Smooth muscle cell (in vitro differentiated cells): Measurements from ENCODE around the gene ST14. TPM values are rescaled to one million over a fixed set of nuclear protein-coding genes. Genes with fewer than 3 reads are reported as not detected.

Experiments
- DNase-seq: peaks from one replicate; lab custom pipeline; 2025; ENCODE audit not compliant: unreplicated experiment; lab: John Stamatoyannopoulos, UW
- H2AFZ ChIP-seq: fragments of 200-600 bp; sonication (generic); 2 replicates; pipeline ENCODE4 v1.6.0; 2016; ENCODE audit warnings: antibody characterized with exemption, low read depth, mild to moderate bottlenecking
- H3F3A ChIP-seq: fragments of 200-600 bp; sonication (generic); 2 replicates; pipeline ENCODE4 v1.6.0; 2017; ENCODE audit warnings: antibody characterized with exemption, low read depth
- H3K27ac ChIP-seq: fragments of 200-600 bp; sonication (generic); 2 replicates; pipeline ENCODE4 v1.5.1; 2016; ENCODE audit warnings: low read depth, mild to moderate bottlenecking
- H3K27me3 ChIP-seq: fragments of 200-600 bp; sonication (generic); 2 replicates; pipeline ENCODE4 v1.6.1; 2016; ENCODE audit warnings: low read depth, mild to moderate bottlenecking
- H3K36me3 ChIP-seq: fragments of 200-600 bp; sonication (generic); 2 replicates; pipeline ENCODE4 v1.5.1; 2016; ENCODE audit warnings: low read depth
- H3K4me1 ChIP-seq: fragments of 200-600 bp; sonication (generic); 2 replicates; pipeline ENCODE4 v1.5.1; 2016; ENCODE audit warnings: low read depth
- H3K4me2 ChIP-seq: fragments of 200-600 bp; sonication (generic); 2 replicates; pipeline ENCODE4 v1.6.0; 2016; ENCODE audit warnings: mild to moderate bottlenecking
- H3K4me3 ChIP-seq: fragments of 200-600 bp; sonication (generic); 2 replicates; pipeline ENCODE4 v1.5.1; 2016; ENCODE audit warnings: mild to moderate bottlenecking
- H3K79me2 ChIP-seq: fragments of 200-600 bp; sonication (generic); 2 replicates; pipeline ENCODE4 v1.6.0; 2016; ENCODE audit warnings: low read depth, mild to moderate bottlenecking
- H3K9ac ChIP-seq: fragments of 200-600 bp; sonication (generic); 2 replicates; pipeline ENCODE4 v1.6.0; 2016; ENCODE audit warnings: low read depth
- H3K9me3 ChIP-seq: fragments of 200-600 bp; sonication (generic); replicated peaks from 2 replicates; pipeline ENCODE4 v1.5.1; 2016; ENCODE audit warnings: low read depth
- H4K20me1 ChIP-seq: fragments of 200-600 bp; sonication (generic); 2 replicates; pipeline ENCODE4 v1.6.0; 2016; ENCODE audit warnings: low read depth
- CTCF ChIP-seq: fragments of 200-600 bp; sonication (generic); IDR thresholded peaks from 2 replicates; pipeline ENCODE4 v1.5.1; 2017; ENCODE audit warnings: borderline replicate concordance, mild to moderate bottlenecking, antibody characterized with exemption; ENCODE audit not compliant: insufficient read depth, poor library complexity, severe bottlenecking
- WGBS: methylation state at CpG from one replicate; pipeline ENCODE4 v1.1.7; 2016; ENCODE audit warnings: low lambda C conversion rate; 5-methylcytosine and 5-hydroxymethylcytosine counted together
- polyA plus RNA-seq: library from polyadenylated mRNA; unstranded; fragments of >200 nt; fragmentation: Nextera tagmentation; extraction: Ambion mirVana; gene quantifications from 2 replicates; pipeline ENCODE4 v1.2.1, GENCODE V29; 2016
- total RNA-seq: library from RNA; depleted of rRNA; stranded (reverse); fragments of >200 nt; gene quantifications from 2 replicates; pipeline ENCODE4 v1.2.3, GENCODE V29; 2014

Gene ST14
- total and polyA plus RNA-seq, 2 experiments from 2014 or later = 2.4 to 7.7 TPM

GRCh38 chr11:130203766-130204702 lies 44.5 kb downstream of the ST14 start:
- no peaks in the 10 kb centered on the region for H4K20me1 ChIP-seq
- H3K4me3 ChIP-seq = no peak overlapping the region
- no peak overlapping the region for H3K4me2 ChIP-seq
- H3K27ac ChIP-seq = no peak overlapping the region
- H3F3A ChIP-seq = no peaks in the 10 kb centered on the region
- H3K9ac ChIP-seq = no peak overlapping the region
- H3K79me2 ChIP-seq = no peaks in the 10 kb centered on the region
- no peak overlapping the region for H2AFZ ChIP-seq
- no peaks in the 10 kb centered on the region for H3K9me3 ChIP-seq
- no peaks in the 10 kb centered on the region for H3K27me3 ChIP-seq
- no peak for DNase-seq
- no peak for TF ChIP-seq CTCF
- H3K36me3 ChIP-seq = no peaks in the 10 kb centered on the region
- WGBS = 93% methylated on average over 27 of the region's 27 CpGs
- H3K4me1 ChIP-seq = no peaks in the 10 kb centered on the region

DNA sequence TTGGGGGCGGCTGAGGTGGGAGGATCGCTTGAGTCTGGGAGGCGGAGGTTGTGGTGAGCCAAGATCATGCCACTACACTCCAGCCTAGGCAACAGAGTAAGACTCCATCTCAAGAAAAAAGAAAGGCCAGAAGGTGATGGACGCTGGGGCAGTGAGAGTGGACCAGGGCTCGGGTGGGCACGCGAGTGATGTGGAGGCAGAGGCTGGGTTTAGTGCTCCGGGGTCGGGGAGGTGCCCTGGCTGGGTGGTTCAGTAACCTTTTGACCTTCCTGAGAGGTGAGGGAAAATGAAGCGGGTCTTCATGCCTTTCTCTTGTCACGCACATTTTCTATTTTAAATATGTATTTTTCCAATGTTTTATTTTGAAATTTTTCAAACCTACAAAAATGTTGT lies 45.1 kb downstream of the ST14 start:
- Histone ChIP-seq H3K79me2 (no peaks in the 10 kb centered on the region), H3K27ac (no peak overlapping the region), H3K9me3 (no peaks in the 10 kb centered on the region), H3K4me1 (no peaks in the 10 kb centered on the region), H4K20me1 (no peaks in the 10 kb centered on the region), H3F3A (no peaks in the 10 kb centered on the region), H3K27me3 (no peaks in the 10 kb centered on the region), H2AFZ (no peak overlapping the region), H3K4me2 (no peak overlapping the region), H3K4me3 (no peak overlapping the region), H3K9ac (no peak overlapping the region), H3K36me3 (no peaks in the 10 kb centered on the region)
- no peak for TF ChIP-seq CTCF
- over 99% methylated on average over 11 of the region's 11 CpGs for WGBS
- no peak for DNase-seq

DNA sequence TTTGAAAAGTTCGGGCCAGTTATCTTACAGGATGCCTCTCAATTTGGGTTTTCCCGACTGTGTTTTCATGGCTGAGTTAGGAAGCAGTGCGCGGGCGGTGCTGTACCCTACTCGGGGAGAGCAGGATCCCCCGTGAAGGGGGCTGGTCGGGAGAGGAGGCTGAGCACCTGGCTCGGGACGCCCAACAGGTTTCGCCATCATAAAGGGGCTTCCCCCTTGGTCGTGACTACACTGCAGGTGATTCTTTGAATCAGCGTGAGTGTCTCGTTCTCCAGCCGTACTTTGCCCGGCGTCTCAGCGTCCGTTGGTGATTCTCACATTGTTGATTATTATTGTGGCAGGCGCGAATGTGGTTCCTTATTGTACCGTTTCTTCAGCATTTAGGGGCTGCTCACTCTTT lies 46.6 kb downstream of the ST14 start:
- H3K27me3 ChIP-seq = peaks cover 8% of the 10 kb centered on the region
- no peaks in the 10 kb centered on the region for H3K9me3 ChIP-seq
- 89% methylated on average over 22 of the region's 22 CpGs for WGBS
- H4K20me1 ChIP-seq = no peaks in the 10 kb centered on the region
- H2AFZ ChIP-seq = no peak overlapping the region
- H3K4me1 ChIP-seq = no peaks in the 10 kb centered on the region
- H3K27ac ChIP-seq = no peak overlapping the region
- no peak overlapping the region for H3K9ac ChIP-seq
- no peaks in the 10 kb centered on the region for H3K79me2 ChIP-seq
- no peak for TF ChIP-seq CTCF
- H3F3A ChIP-seq = no peaks in the 10 kb centered on the region
- no peaks in the 10 kb centered on the region for H3K36me3 ChIP-seq
- no peak overlapping the region for H3K4me2 ChIP-seq
- DNase-seq = no peak
- H3K4me3 ChIP-seq = no peak overlapping the region
